Parathyroid adenoma (tissue), 2 donors: ENCODE results near the gene PTGES3L.
A peak's percentile ranks its signal among the peaks of the same experiment; 100 is the strongest.
"Not testable (repeated sequence)": the region's sequence is repeated elsewhere in the genome, so short reads cannot be mapped to it uniquely, and the experiment has no call there.

Experiments
- H2AFZ ChIP-seq: fragments of 300-600 bp; sonication (generic); one replicate; pipeline ENCODE4 v1.7.0; 2017; ENCODE audit warnings: antibody characterized with exemption, mild to moderate bottlenecking
- H3K27ac ChIP-seq: fragments of 300-600 bp; sonication (generic); one replicate; pipeline ENCODE4 v1.7.0; 2017
- H3K27me3 ChIP-seq: fragments of 300-600 bp; sonication (generic); one replicate; pipeline ENCODE4 v1.7.0; 2017; ENCODE audit warnings: low read length; ENCODE audit not compliant: control insufficient read depth, insufficient read depth
- H3K36me3 ChIP-seq: fragments of 300-600 bp; sonication (generic); one replicate; pipeline ENCODE4 v1.7.0; 2017; ENCODE audit warnings: low read length; ENCODE audit not compliant: control insufficient read depth, insufficient read depth
- H3K4me1 ChIP-seq: fragments of 300-600 bp; sonication (generic); one replicate; pipeline ENCODE4 v1.7.0; 2017; ENCODE audit warnings: control low read depth
- H3K4me2 ChIP-seq: fragments of 300-600 bp; sonication (generic); one replicate; pipeline ENCODE4 v1.7.0; 2017; ENCODE audit warnings: low read length
- H3K4me3 ChIP-seq: fragments of 300-600 bp; sonication (generic); one replicate; pipeline ENCODE4 v1.7.0; 2017; ENCODE audit warnings: low read depth, low read length
- H3K79me2 ChIP-seq: fragments of 300-600 bp; sonication (generic); one replicate; pipeline ENCODE4 v1.7.0; 2017; ENCODE audit warnings: control low read depth
- H3K9ac ChIP-seq: fragments of 300-600 bp; sonication (generic); one replicate; pipeline ENCODE4 v1.7.0; 2017; ENCODE audit warnings: mild to moderate bottlenecking
- H3K9me3 ChIP-seq: fragments of 300-600 bp; sonication (generic); one replicate; pipeline ENCODE4 v1.7.0; 2017; ENCODE audit warnings: low read length; ENCODE audit not compliant: control insufficient read depth
- CTCF ChIP-seq: fragments of 300-600 bp; sonication (generic); IDR thresholded peaks from one replicate; pipeline ENCODE4 v1.7.0; 2017; ENCODE audit warnings: antibody characterized with exemption, mild to moderate bottlenecking
- donor health status: primary hyperparathyroidism.

The PTGES3L gene

GRCh38 chr17:42980766-42981397, 1.0 kb upstream of the PTGES3L start:
- peaks cover 34% of the 10 kb centered on the region for H3K79me2 ChIP-seq
- peak; percentile 32 for TF ChIP-seq CTCF
- H3K4me3 ChIP-seq, result peak overlapping the region; percentile 93
- H3K4me1 ChIP-seq, result peaks cover 3% of the 10 kb centered on the region
- no peaks in the 10 kb centered on the region for H3K36me3 ChIP-seq
- H3K27me3 ChIP-seq, result no peaks in the 10 kb centered on the region
- H3K9ac ChIP-seq, result peak overlapping the region; percentile 64
- peak overlapping the region; percentile 93 for H2AFZ ChIP-seq
- peak overlapping the region; percentile 99 for H3K4me2 ChIP-seq
- H3K9me3 ChIP-seq, result no peaks in the 10 kb centered on the region
- H3K27ac ChIP-seq, result peak overlapping the region; percentile 85

- Histone ChIP-seq H2AFZ (peak within 1 kb of the TSS; percentile 93), H3K4me2 (peak within 1 kb of the TSS; percentile 99), H3K4me3 (peak within 1 kb of the TSS; percentile 93), H3K9ac (peak within 1 kb of the TSS; percentile 64), H3K9me3 (no peaks in the 10 kb centered on the region), H3K79me2 (peaks cover 32% of the 10 kb centered on the region), H3K27me3 (no peaks in the 10 kb centered on the region), H3K36me3 (no peaks in the 10 kb centered on the region), H3K27ac (peak within 1 kb of the TSS; percentile 85), H3K4me1 (peaks cover 3% of the 10 kb centered on the region)
- no peak for TF ChIP-seq CTCF
These were observed 440 bp upstream of the PTGES3L start, which contains the start of gene RUNDC1 for GRCh38 chr17:42980274-42980765. Gene RUNDC1, plus strand, starts transcription at chr17:42980565. Its CDS starts 12 bp downstream, at chr17:42980577.

DNA sequence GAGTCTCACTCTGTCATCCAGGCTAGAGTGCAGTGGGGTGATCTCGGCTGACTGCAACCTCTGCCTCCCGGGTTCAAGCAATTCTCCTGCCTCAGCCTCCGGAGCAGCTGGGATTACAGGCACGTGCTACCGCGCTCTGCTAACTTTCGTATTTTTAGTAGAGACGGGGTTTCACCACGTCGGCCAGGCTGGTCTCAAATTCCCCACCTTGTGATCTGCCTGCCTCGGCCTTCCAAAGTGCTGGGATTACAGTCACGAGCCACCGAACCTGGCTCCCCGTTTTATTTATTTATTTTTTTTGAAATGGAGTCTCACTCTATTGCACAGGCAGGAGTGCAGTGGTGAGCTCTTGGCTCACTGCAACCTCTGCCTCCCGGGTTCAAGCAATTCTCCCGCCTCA, 4.2 kb downstream of the PTGES3L start:
- H3K4me1 ChIP-seq, H3K9me3 ChIP-seq, H2AFZ ChIP-seq, H3K79me2 ChIP-seq, H3K27ac ChIP-seq, H3K36me3 ChIP-seq, H3K9ac ChIP-seq, H3K4me2 ChIP-seq, H3K4me3 ChIP-seq, H3K27me3 ChIP-seq: not testable (repeated sequence)

DNA sequence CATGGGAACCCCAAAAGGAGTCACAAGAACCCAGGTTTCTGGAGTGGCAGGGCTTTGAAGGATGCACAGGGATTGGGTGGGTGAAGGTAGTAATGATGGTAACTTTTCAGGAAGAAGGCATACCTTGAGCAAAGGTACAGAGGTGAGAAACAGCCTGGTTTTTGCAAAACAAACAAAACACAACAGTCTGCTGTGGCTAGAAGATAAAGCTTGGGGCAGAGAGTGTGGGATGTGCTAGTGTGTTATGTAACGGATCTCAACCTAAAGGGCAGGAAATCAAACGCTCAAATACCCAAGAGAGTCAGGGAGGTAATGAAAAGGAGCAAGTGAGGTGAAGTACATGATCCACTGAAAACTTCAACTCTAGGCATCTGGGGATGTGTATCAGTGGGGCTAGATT, 4.6 kb downstream of the PTGES3L start:
- TF ChIP-seq CTCF, result no peak
- Histone ChIP-seq H3K4me3 (no peak overlapping the region), H3K9me3 (no peaks in the 10 kb centered on the region), H3K4me1 (no peaks in the 10 kb centered on the region), H3K4me2 (no peak overlapping the region), H3K36me3 (no peaks in the 10 kb centered on the region), H2AFZ (no peak overlapping the region), H3K9ac (no peak overlapping the region), H3K79me2 (no peaks in the 10 kb centered on the region), H3K27ac (no peak overlapping the region), H3K27me3 (no peaks in the 10 kb centered on the region)

DNA sequence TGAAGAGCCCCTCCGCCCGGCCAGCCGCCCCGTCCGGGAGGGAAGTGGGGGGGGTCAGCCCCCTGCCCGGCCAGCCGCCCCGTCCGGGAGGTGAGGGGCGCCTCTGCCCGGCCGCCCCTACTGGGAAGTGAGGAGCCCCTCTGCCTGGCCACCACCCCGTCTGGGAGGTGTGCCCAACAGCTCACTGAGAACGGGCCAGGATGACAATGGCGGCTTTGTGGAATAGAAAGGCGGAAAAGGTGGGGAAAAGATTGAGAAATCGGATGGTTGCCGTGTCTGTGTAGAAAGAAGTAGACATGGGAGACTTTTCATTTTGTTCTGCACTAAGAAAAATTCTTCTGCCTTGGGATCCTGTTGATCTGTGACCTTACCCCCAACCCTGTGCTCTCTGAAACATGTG, 6.6 kb downstream of the PTGES3L start:
- H3K27me3 ChIP-seq, H2AFZ ChIP-seq, H3K4me3 ChIP-seq, H3K4me2 ChIP-seq, H3K79me2 ChIP-seq, H3K4me1 ChIP-seq, H3K9me3 ChIP-seq, H3K27ac ChIP-seq, H3K36me3 ChIP-seq, H3K9ac ChIP-seq: not testable (repeated sequence)

DNA sequence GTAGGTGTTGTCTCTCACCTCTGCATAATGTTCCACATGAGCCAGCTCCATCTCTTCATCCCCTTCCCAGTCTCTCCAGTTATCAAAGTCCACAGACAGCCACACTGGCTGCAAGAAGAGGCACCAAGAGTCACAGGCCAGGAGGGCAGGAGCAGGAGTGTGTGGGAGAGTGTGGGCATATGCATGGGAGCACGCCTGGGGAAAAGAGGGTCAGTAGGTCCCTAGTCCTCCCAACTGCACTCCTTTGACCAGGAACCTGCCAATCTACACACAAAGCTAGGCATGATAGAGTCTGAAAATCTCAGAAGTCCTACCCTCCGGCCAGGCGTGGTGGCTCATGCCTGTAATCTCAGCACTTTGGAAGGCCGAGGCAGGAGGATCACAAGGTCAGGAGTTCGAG, 8.3 kb downstream of the PTGES3L start:
- no peak overlapping the region for H3K9ac ChIP-seq
- no peaks in the 10 kb centered on the region for H3K79me2 ChIP-seq
- no peak overlapping the region for H2AFZ ChIP-seq
- no peak for TF ChIP-seq CTCF
- H3K27ac ChIP-seq, result no peak overlapping the region
- H3K36me3 ChIP-seq, result no peaks in the 10 kb centered on the region
- H3K9me3 ChIP-seq, result no peaks in the 10 kb centered on the region
- H3K4me1 ChIP-seq, result no peaks in the 10 kb centered on the region
- H3K4me2 ChIP-seq, result no peak overlapping the region
- H3K27me3 ChIP-seq, result no peaks in the 10 kb centered on the region
- no peak overlapping the region for H3K4me3 ChIP-seq
